Sigmoid colon (tissue), 4 donors: ENCODE results near the gene RAB1B.

Experiments used
- CTCF ChIP-seq, 4 experiments: fragments of 450-650 bp in 3 of 4; fragments of 200-600 bp in 1 of 4; IDR thresholded peaks; one replicate each; pipeline ENCODE4 v1.5.1; 2016 to 2019; ENCODE audit warnings: antibody characterized with exemption in 4 of 4, mild to moderate bottlenecking in 3 of 4, moderate library complexity in 2 of 4
- POLR2A ChIP-seq, 2 donors: fragments of 450-650 bp; IDR thresholded peaks; one replicate each; pipeline ENCODE4 v1.6.1; 2016; ENCODE audit warnings: antibody characterized with exemption in 2 of 2, mild to moderate bottlenecking in 2 of 2, moderate library complexity in 2 of 2
- POLR2AphosphoS5 ChIP-seq, 4 donors: sonication (generic); formaldehyde crosslinking; IDR thresholded peaks; one replicate each; pipeline ENCODE4 v1.6.1; 2017; ENCODE audit warnings: antibody characterized with exemption in 4 of 4

- TF ChIP-seq CTCF (IDR thresholded peaks at IDR 0.05) (no peak), POLR2AphosphoS5 (IDR thresholded peaks at IDR 0.05) (no peak), POLR2A (IDR thresholded peaks at IDR 0.05) (no peak)
Observed at GRCh38 chr11:66324664-66325063, 56.2 kb downstream of the RAB1B start.
